Memory B cell (primary cell): ENCODE measurements around the gene RGS6.

Source experiments
- ATAC-seq: fragments of 150-1000 bp; cut with Tn5 transposase; 2 replicates; pipeline ENCODE4 v1.10.0; 2021; ENCODE audit warnings: low read depth, mild to moderate bottlenecking, moderate library complexity
- DNase-seq, 2 donors: peaks; one replicate each; pipeline ENCODE4 v3.0.0; 2022; ENCODE audit warnings: low spot score in 2 of 2
- H3K27ac Mint-ChIP-seq: one replicate; pipeline ENCODE4 v1.8.0; 2022; ENCODE audit warnings: mild to moderate bottlenecking, moderate library complexity, mixed read lengths
- H3K27me3 Mint-ChIP-seq: one replicate; pipeline ENCODE4 v1.8.0; 2022; ENCODE audit warnings: mixed read lengths
- H3K36me3 Mint-ChIP-seq: one replicate; pipeline ENCODE4 v1.8.0; 2022; ENCODE audit warnings: mild to moderate bottlenecking, mixed read lengths
- H3K4me1 Mint-ChIP-seq: one replicate; pipeline ENCODE4 v1.8.0; 2022; ENCODE audit warnings: mixed read lengths
- H3K4me3 Mint-ChIP-seq: one replicate; pipeline ENCODE4 v1.8.0; 2022; ENCODE audit warnings: mild to moderate bottlenecking, moderate library complexity, mixed read lengths
- H3K9me3 Mint-ChIP-seq: one replicate; pipeline ENCODE4 v1.8.0; 2022; ENCODE audit warnings: mixed read lengths

Gene RGS6

DNA sequence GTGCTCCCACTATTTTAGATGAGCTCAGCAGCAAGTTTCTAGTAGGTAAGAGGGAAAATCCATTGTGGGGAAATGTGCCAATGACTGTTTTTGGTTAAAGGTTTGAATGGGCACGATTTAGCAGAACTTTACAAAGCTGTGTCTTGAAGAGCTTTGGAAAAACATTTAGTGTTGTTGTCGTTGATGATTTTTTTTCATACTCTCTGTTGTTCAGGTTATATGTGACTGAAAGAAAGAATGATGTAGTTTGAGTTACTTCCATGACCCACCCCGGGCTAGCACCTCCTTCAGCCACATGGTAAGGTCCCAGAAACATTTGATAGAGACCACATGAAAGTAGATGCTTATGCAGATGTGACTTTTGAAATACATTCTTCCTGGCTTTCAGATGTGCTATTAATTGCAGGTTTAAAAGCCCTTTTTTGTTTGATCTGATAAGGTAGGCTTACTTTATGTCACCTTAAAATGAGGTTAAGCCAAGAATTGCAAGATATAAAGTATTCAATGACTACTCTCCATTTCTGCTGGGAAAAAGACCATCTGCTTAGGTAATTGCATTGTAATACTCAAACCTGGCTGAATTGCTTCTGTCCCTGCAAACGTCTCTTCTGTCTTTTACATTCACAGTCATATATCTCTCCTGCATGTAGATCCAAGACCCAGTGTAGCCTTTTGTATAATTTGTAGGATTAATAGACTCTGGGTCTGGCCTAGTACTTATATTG lies 250.6 kb downstream of the RGS6 start:
- H3K4me3 Mint-ChIP-seq = no peak overlapping the region
- no peaks in the 10 kb centered on the region for H3K27me3 Mint-ChIP-seq
- no peak for ATAC-seq
- no peaks in the 10 kb centered on the region for H3K36me3 Mint-ChIP-seq
- H3K27ac Mint-ChIP-seq = no peak overlapping the region
- peaks cover 5% of the 10 kb centered on the region for H3K9me3 Mint-ChIP-seq
- no peaks in the 10 kb centered on the region for H3K4me1 Mint-ChIP-seq
- no peak for DNase-seq

- H3K9me3 Mint-ChIP-seq = peaks cover 5% of the 10 kb centered on the region
- no peaks in the 10 kb centered on the region for H3K36me3 Mint-ChIP-seq
- no peak overlapping the region for H3K4me3 Mint-ChIP-seq
- no peaks in the 10 kb centered on the region for H3K27me3 Mint-ChIP-seq
- no peaks in the 10 kb centered on the region for H3K4me1 Mint-ChIP-seq
- no peak for ATAC-seq
- no peak for DNase-seq
- no peak overlapping the region for H3K27ac Mint-ChIP-seq
Observed at GRCh38 chr14:72183631-72184030, 251.4 kb downstream of the RGS6 start.

- H3K27ac Mint-ChIP-seq = no peak overlapping the region
Observed at GRCh38 chr14:72186523-72186922, 254.3 kb downstream of the RGS6 start.

DNA sequence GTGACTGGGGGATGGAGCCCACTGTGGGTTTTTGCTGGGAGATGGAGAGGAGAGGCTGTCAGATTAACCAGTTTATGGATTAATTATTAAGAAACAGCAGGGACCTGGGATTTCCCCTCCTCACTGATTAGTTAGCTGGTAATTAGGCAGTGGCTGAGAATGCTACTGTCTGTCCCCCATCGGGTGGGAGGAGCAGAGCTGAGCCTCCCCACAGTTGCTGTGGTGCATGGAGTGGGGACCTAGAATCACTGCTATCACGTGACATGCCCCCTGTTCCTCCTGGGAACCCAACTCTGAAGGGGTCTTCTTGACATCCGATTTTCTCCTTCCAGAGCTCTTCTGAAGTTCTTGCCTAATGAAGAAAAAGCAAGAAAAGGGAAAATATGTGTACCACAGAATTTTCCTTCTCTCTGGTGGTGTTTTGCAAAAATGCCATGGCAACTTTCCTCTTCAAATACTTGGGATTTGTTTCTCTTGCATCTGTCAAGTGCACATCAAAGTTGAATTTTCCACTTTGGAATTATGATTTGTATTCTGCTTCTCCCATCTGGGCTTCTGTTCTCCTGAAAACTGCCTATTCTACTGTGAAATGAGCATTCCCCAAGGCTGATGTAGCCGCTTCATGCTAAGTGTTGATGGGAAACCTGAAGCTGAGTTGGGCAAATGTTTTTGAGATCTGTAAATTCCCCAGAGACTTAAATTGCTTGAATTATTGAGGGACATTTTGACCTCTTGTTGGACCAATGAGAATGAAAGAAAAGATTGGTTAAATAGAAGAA lies 264.2 kb downstream of the RGS6 start:
- Mint-ChIP-seq H3K9me3 (no peaks in the 10 kb centered on the region), H3K27me3 (no peaks in the 10 kb centered on the region), H3K4me1 (no peaks in the 10 kb centered on the region), H3K27ac (no peak overlapping the region), H3K4me3 (no peak overlapping the region), H3K36me3 (no peaks in the 10 kb centered on the region)
- ATAC-seq = no peak
- DNase-seq = no peak

More at GRCh38 chr14:72186523-72186922, 254.3 kb downstream of the RGS6 start:
- Mint-ChIP-seq H3K27me3 (no peaks in the 10 kb centered on the region), H3K4me1 (no peaks in the 10 kb centered on the region), H3K36me3 (no peaks in the 10 kb centered on the region), H3K9me3 (no peaks in the 10 kb centered on the region), H3K4me3 (no peak overlapping the region)
- ATAC-seq = no peak
- no peak for DNase-seq

DNA sequence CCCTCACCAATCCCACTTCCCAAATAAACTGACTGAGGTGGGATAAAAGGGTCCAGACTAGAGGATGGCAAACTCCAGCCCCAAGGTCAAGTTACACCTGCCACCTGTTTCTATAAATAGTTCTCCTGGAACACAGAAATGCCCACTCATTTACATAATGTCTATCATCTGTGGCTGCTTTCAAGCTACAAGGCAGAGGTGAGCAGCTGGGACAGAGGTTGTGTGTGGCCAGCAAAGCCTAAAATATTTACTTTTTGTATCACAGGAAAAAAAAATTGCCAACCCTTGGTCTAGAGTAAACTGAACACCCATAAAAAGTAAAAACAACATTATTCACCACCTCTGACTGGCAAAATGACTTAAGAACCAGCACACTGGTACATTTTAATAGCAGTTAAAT lies 269.4 kb downstream of the RGS6 start:
- Mint-ChIP-seq H3K4me3 (no peak overlapping the region), H3K36me3 (no peaks in the 10 kb centered on the region), H3K27me3 (peaks cover 5% of the 10 kb centered on the region), H3K27ac (no peak overlapping the region), H3K4me1 (no peaks in the 10 kb centered on the region), H3K9me3 (peaks cover 6% of the 10 kb centered on the region)
- ATAC-seq (no peak), DNase-seq (no peak)

DNA sequence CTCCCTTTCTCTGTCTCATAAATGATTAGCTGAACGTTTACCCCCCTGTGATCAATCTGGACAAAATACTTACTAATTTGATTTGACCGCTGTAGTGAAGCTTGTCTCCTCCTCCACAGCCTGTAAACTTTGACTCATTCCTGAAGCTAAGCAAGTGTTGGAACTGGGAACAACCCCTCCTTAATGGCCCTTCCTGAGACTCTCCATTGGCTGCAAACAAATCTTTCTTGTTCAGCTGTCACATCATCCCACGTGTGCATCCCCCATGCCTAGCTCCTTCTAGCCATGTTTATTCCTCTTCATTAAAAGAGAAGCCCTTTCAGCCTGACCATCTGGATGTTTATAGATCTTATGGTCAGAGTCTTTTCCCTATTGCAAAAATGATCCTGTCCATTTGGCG lies 281.2 kb downstream of the RGS6 start:
- Mint-ChIP-seq H3K27ac (no peak overlapping the region), H3K27me3 (peaks cover 3% of the 10 kb centered on the region), H3K4me1 (no peaks in the 10 kb centered on the region), H3K9me3 (peaks cover 3% of the 10 kb centered on the region), H3K4me3 (no peak overlapping the region), H3K36me3 (no peaks in the 10 kb centered on the region)
- DNase-seq (no peak), ATAC-seq (no peak)

DNA sequence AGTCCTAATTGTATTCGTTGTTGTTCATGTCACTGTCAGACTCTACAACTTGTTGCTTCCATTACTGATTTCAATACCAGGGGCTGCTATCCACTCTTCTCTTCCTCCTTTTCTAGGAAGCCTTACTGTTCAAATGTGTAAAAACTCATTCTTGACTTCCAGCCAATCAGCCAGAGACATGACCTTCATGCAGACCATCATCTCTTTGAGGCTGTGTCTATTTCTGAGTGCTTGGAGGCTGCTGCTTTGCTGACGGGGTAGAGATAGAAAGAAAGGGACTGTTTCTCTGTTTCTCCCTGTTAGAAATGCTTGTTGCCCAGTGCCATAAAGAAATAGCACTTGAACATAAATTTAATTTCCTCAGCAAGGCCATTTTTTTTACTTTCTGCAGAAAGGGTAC lies 282.9 kb downstream of the RGS6 start:
- Mint-ChIP-seq H3K9me3 (peaks cover 3% of the 10 kb centered on the region), H3K4me3 (no peak overlapping the region), H3K4me1 (no peaks in the 10 kb centered on the region), H3K36me3 (no peaks in the 10 kb centered on the region), H3K27ac (no peak overlapping the region), H3K27me3 (peaks cover 3% of the 10 kb centered on the region)
- ATAC-seq (no peak), DNase-seq (no peak)

- peaks cover 10% of the 10 kb centered on the region for H3K9me3 Mint-ChIP-seq
- no peak overlapping the region for H3K4me3 Mint-ChIP-seq
- no peak overlapping the region for H3K27ac Mint-ChIP-seq
- peaks cover 2% of the 10 kb centered on the region for H3K27me3 Mint-ChIP-seq
- H3K36me3 Mint-ChIP-seq = peaks cover 1% of the 10 kb centered on the region
- no peaks in the 10 kb centered on the region for H3K4me1 Mint-ChIP-seq
- no peak for ATAC-seq
- DNase-seq = no peak
Observed at GRCh38 chr14:72217135-72217534, 284.9 kb downstream of the RGS6 start.

DNA sequence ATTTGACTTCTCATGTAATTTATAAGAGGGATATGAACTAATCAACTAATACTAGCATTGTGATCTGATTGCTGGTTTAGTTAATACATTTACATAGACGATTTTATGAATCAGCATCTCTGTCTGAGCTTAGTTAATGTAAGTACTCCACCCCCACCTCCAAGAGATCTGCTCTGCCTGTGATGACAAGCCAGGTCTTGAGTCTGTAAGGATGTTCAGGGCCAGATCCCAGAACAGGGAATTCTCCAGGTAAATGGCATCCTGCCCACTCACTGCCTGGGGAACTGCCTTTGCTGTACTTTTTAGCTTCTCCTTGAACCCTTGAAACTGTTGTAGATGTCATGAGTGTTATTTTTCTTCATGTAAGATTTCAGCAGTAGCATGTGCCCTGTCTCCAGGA lies 289.8 kb downstream of the RGS6 start:
- Mint-ChIP-seq H3K27me3 (peaks cover 3% of the 10 kb centered on the region), H3K4me3 (no peak overlapping the region), H3K4me1 (no peaks in the 10 kb centered on the region), H3K9me3 (peaks cover 10% of the 10 kb centered on the region), H3K27ac (no peak overlapping the region), H3K36me3 (peaks cover 4% of the 10 kb centered on the region)
- no peak for DNase-seq
- ATAC-seq = no peak

- DNase-seq (no peak), ATAC-seq (no peak)
- peaks cover 21% of the 10 kb centered on the region for H3K4me1 Mint-ChIP-seq
- H3K36me3 Mint-ChIP-seq = no peaks in the 10 kb centered on the region
- H3K4me3 Mint-ChIP-seq = no peak overlapping the region
- H3K27ac Mint-ChIP-seq = no peak overlapping the region
- no peaks in the 10 kb centered on the region for H3K9me3 Mint-ChIP-seq
- peaks cover 7% of the 10 kb centered on the region for H3K27me3 Mint-ChIP-seq
Observed at GRCh38 chr14:72236629-72237028, 304.4 kb downstream of the RGS6 start.

- Mint-ChIP-seq H3K9me3 (no peaks in the 10 kb centered on the region), H3K4me3 (peak overlapping the region; percentile 41), H3K4me1 (peaks cover 21% of the 10 kb centered on the region), H3K27ac (peak overlapping the region; percentile 87), H3K36me3 (no peaks in the 10 kb centered on the region), H3K27me3 (no peaks in the 10 kb centered on the region)
- DNase-seq = peak in 1 of 2 donors; percentile 12
- ATAC-seq = peak; percentile 91
Observed at GRCh38 chr14:72237722-72238666, 305.8 kb downstream of the RGS6 start.

DNA sequence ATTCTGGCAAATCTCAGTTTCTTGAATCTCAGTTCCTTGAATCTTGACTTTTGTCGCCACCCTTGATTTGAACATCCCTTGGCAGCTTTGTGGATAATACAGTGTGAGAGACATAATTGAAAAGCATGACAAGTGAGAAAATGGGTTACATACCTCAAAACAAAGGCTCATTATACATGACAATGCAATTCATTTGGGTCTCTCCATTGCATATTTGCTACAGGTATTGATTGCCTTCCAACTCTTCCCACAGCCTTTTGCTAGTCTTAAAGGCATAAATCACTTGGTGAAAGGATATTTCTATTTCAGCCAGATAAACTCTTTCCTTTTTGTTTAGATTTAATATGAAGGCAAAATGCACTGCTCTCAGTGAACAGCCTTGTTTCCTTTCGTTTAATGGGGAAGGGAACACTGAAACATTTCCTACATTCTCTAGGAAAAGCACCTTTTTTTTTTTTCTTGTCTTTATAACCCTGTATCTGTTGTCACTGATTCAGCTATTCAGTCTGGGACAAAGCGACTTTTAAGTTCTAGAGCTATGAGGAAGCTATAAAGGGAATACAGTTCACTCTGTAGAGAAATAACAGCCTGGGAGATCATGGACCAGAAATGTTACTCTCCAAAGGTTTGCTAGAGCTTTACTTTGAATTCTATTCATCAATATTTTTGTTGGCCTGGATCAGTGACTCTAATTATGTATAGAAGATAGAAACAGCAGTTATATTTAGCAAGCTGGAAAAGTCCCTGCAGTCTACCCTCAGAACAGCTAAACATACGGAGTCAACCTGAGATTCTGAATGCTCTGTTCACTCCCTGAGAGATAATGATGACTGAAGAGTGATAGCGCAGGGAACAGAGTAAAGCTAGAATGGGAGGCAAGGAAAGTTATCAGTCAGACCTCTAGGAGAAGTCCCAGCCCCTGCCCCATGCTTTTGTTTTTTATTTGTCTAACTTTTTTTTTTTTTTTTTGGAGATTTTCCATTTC lies 311.4 kb downstream of the RGS6 start:
- DNase-seq = no peak
- no peak for ATAC-seq
- Mint-ChIP-seq H3K9me3 (peaks cover 1% of the 10 kb centered on the region), H3K27ac (no peak overlapping the region), H3K36me3 (no peaks in the 10 kb centered on the region), H3K4me1 (peaks cover 8% of the 10 kb centered on the region), H3K4me3 (no peak overlapping the region), H3K27me3 (peaks cover 12% of the 10 kb centered on the region)

GRCh38 chr14:72247896-72248465 lies 315.8 kb downstream of the RGS6 start:
- H3K27me3 Mint-ChIP-seq = peaks cover 18% of the 10 kb centered on the region
- no peak overlapping the region for H3K27ac Mint-ChIP-seq
- H3K4me3 Mint-ChIP-seq = no peak overlapping the region
- H3K4me1 Mint-ChIP-seq = no peaks in the 10 kb centered on the region
- peaks cover 2% of the 10 kb centered on the region for H3K9me3 Mint-ChIP-seq
- no peak for ATAC-seq
- H3K36me3 Mint-ChIP-seq = no peaks in the 10 kb centered on the region
- DNase-seq = no peak
